IMR-90 (cell line): ENCODE measurements around the gene TNFRSF4. TPM values are rescaled to one million over a fixed set of nuclear protein-coding genes. Genes with fewer than 3 reads are reported as not detected.

Source experiments
- ATAC-seq: fragments of 200-7000 bp; cut with Tn5 transposase; 2 replicates; pipeline ENCODE4 v1.9.1; 2020; ENCODE audit warnings: low read depth, mild to moderate bottlenecking, moderate library complexity
- BruUV-seq: library from RNA; stranded (reverse); fragments of 400-500 nt; replicated peaks from 2 replicates; lab custom pipeline; 2021; lab: Mats Ljungman, UMichigan
- CTCF ChIA-PET: fragments of 300-600 bp; formaldehyde crosslinking; extraction: SDS; loops from one replicate; lab custom pipeline; 2021; ENCODE audit warnings: antibody characterized with exemption; lab: Yijun Ruan, JAX
- POLR2A ChIA-PET: fragments of 300-600 bp; sonication (Branson Sonifier 250); formaldehyde crosslinking; loops from one replicate; lab custom pipeline; 2022; ENCODE audit warnings: antibody characterized with exemption; ENCODE audit not compliant: unreplicated experiment; lab: Charles Lee
- DNase-seq: peaks from one replicate; pipeline ENCODE4 v3.0.0; 2013
- H2AFZ ChIP-seq: replicated peaks from 2 replicates; pipeline ENCODE3; 2013; ENCODE audit warnings: low read length, mild to moderate bottlenecking; ENCODE audit not compliant: poor library complexity
- H2AK5ac ChIP-seq: 2 replicates; pipeline ENCODE4 v1.6.1; 2013; ENCODE audit warnings: low read depth, low read length, inconsistent platforms
- H2AK9ac ChIP-seq: replicated peaks from 2 replicates; pipeline ENCODE3; 2013; ENCODE audit warnings: mild to moderate bottlenecking, low read depth, low read length, moderate library complexity; ENCODE audit not compliant: poor library complexity
- H2BK120ac ChIP-seq: 2 replicates; pipeline ENCODE4 v1.6.1; 2013; ENCODE audit warnings: low read depth, low read length, inconsistent platforms
- H2BK15ac ChIP-seq: 3 replicates; pipeline ENCODE4 v1.6.1; 2013; ENCODE audit warnings: low read depth, low read length, inconsistent platforms
- H2BK20ac ChIP-seq: 2 replicates; pipeline ENCODE4 v1.6.1; 2013; ENCODE audit warnings: low read depth, mild to moderate bottlenecking, inconsistent platforms, low read length, moderate library complexity
- H2BK5ac ChIP-seq: 2 replicates; pipeline ENCODE4 v1.6.1; 2013; ENCODE audit warnings: mild to moderate bottlenecking, low read depth, low read length, inconsistent platforms; ENCODE audit not compliant: poor library complexity, severe bottlenecking
- H3K14ac ChIP-seq: replicated peaks from 2 replicates; pipeline ENCODE4 v1.6.1; 2013; ENCODE audit warnings: low read depth, low read length, inconsistent platforms
- H3K18ac ChIP-seq: 2 replicates; pipeline ENCODE4 v1.6.1; 2013; ENCODE audit warnings: low read depth, low read length, control low read depth
- H3K23ac ChIP-seq: 2 replicates; pipeline ENCODE4 v1.6.1; 2013; ENCODE audit warnings: low read depth, low read length, inconsistent platforms
- H3K27ac ChIP-seq: 2 replicates; pipeline ENCODE4 v1.5.1; 2013; ENCODE audit warnings: mild to moderate bottlenecking, control low read depth, low read length; ENCODE audit not compliant: insufficient read depth
- H3K27me3 ChIP-seq: 2 replicates; pipeline ENCODE4 v1.6.1; 2013; ENCODE audit warnings: low read length; ENCODE audit not compliant: control insufficient read depth, insufficient read depth
- H3K36me3 ChIP-seq: 2 replicates; pipeline ENCODE4 v1.6.1; 2013; ENCODE audit warnings: low read length, mixed read lengths; ENCODE audit not compliant: control insufficient read depth, insufficient read depth
- H3K4ac ChIP-seq: 2 replicates; pipeline ENCODE4 v1.6.1; 2013; ENCODE audit warnings: low read depth, low read length, inconsistent platforms
- H3K4me1 ChIP-seq: 2 replicates; pipeline ENCODE4 v1.6.1; 2013; ENCODE audit warnings: low read length, mixed read lengths; ENCODE audit not compliant: control insufficient read depth, insufficient read depth
- H3K4me2 ChIP-seq: 2 replicates; pipeline ENCODE4 v1.6.1; 2013; ENCODE audit warnings: low read depth, mild to moderate bottlenecking, control low read depth, low read length, moderate library complexity
- H3K4me3 ChIP-seq: 2 replicates; pipeline ENCODE4 v1.5.1; 2013; ENCODE audit warnings: low read depth, mild to moderate bottlenecking, control low read depth, low read length, moderate library complexity; ENCODE audit not compliant: insufficient read depth
- H3K56ac ChIP-seq: 2 replicates; pipeline ENCODE4 v1.6.1; 2013; ENCODE audit warnings: low read length, inconsistent platforms; ENCODE audit not compliant: insufficient read depth; ENCODE audit errors: extremely low read depth
- H3K79me1 ChIP-seq, 2 experiments: 2 replicates each; pipeline ENCODE4 v1.6.1; 2013; ENCODE audit warnings: low read length in 2 of 2, inconsistent platforms in 1 of 2, low read depth in 1 of 2
- H3K9ac ChIP-seq: 2 replicates; pipeline ENCODE4 v1.6.1; 2013; ENCODE audit warnings: low read depth, low read length, control low read depth
- H3K9me1 ChIP-seq: 2 replicates; pipeline ENCODE4 v1.6.1; 2013; ENCODE audit warnings: low read length, inconsistent platforms; ENCODE audit not compliant: insufficient read depth
- H3K9me3 ChIP-seq: 2 replicates; pipeline ENCODE4 v1.6.1; 2013; ENCODE audit warnings: low read length; ENCODE audit not compliant: control insufficient read depth, insufficient read depth
- H4K20me1 ChIP-seq: 2 replicates; pipeline ENCODE4 v1.6.1; 2013; ENCODE audit warnings: low read length, inconsistent platforms; ENCODE audit not compliant: insufficient read depth
- H4K5ac ChIP-seq: 2 replicates; pipeline ENCODE4 v1.6.1; 2013; ENCODE audit warnings: mild to moderate bottlenecking, low read depth, low read length, control low read depth
- H4K8ac ChIP-seq, 2 experiments: 2 replicates each; pipeline ENCODE4 v1.6.1; 2013; ENCODE audit warnings: low read depth in 2 of 2, low read length in 2 of 2, control low read depth in 1 of 2, inconsistent platforms in 1 of 2
- H4K91ac ChIP-seq: 2 replicates; pipeline ENCODE4 v1.6.1; 2013; ENCODE audit warnings: low read depth, low read length, inconsistent platforms; ENCODE audit not compliant: insufficient read depth
- BHLHE40 ChIP-seq: fragments of 150-350 bp; IDR thresholded peaks from 2 replicates; pipeline ENCODE4 v1.6.1; 2016; ENCODE audit warnings: mild to moderate bottlenecking, low read depth, low read length
- CEBPB ChIP-seq: IDR thresholded peaks from 2 replicates; pipeline ENCODE4 v1.6.1; 2012; ENCODE audit warnings: low read depth, low read length, improper control_type of control experiment
- CHD1 ChIP-seq: IDR thresholded peaks from 2 replicates; pipeline ENCODE4 v1.6.1; 2012; ENCODE audit warnings: low read depth, low read length, improper control_type of control experiment
- CTCF ChIP-seq: conservative IDR thresholded peaks from 2 replicates; pipeline ENCODE4 v1.5.1; 2012; ENCODE audit warnings: mild to moderate bottlenecking, low read depth, low read length, improper control_type of control experiment
- FOS ChIP-seq: fragments of 150-350 bp; IDR thresholded peaks from 2 replicates; pipeline ENCODE4 v1.6.1; 2016; ENCODE audit warnings: low read depth, low read length
- MAFK ChIP-seq: IDR thresholded peaks from 2 replicates; pipeline ENCODE4 v1.6.1; 2012; ENCODE audit warnings: low read depth, low read length, improper control_type of control experiment
- MAZ ChIP-seq: IDR thresholded peaks from 2 replicates; pipeline ENCODE4 v1.6.1; 2012; ENCODE audit warnings: low read depth, mild to moderate bottlenecking, low read length, improper control_type of control experiment, moderate library complexity, borderline replicate concordance
- MXI1 ChIP-seq: IDR thresholded peaks from 2 replicates; pipeline ENCODE4 v1.6.1; 2012; ENCODE audit warnings: low read depth, mild to moderate bottlenecking, low read length, moderate library complexity, borderline replicate concordance
- NFE2L2 ChIP-seq: fragments of 150-350 bp; IDR thresholded peaks from 2 replicates; pipeline ENCODE4 v1.6.1; 2016; ENCODE audit warnings: low read depth, mild to moderate bottlenecking, low read length
- POLR2A ChIP-seq: IDR thresholded peaks from 2 replicates; pipeline ENCODE4 v1.6.1; 2012; ENCODE audit warnings: mild to moderate bottlenecking, low read depth, low read length
- RAD21 ChIP-seq: IDR thresholded peaks from 2 replicates; pipeline ENCODE4 v1.6.1; 2012; ENCODE audit warnings: low read length, improper control_type of control experiment
- RCOR1 ChIP-seq: IDR thresholded peaks from 2 replicates; pipeline ENCODE4 v1.6.1; 2012; ENCODE audit warnings: mild to moderate bottlenecking, low read length, improper control_type of control experiment; ENCODE audit not compliant: insufficient replicate concordance
- RFX5 ChIP-seq: IDR thresholded peaks from 2 replicates; pipeline ENCODE4 v1.8.0; 2012; ENCODE audit warnings: low read depth, mild to moderate bottlenecking, low read length, moderate library complexity
- SMC3 ChIP-seq: fragments of 150-350 bp; IDR thresholded peaks from 2 replicates; pipeline ENCODE4 v1.6.1; 2016; ENCODE audit warnings: low read depth, mild to moderate bottlenecking, antibody characterized with exemption, low read length, moderate library complexity
- USF2 ChIP-seq: fragments of 150-350 bp; IDR thresholded peaks from 2 replicates; pipeline ENCODE4 v1.6.1; 2017; ENCODE audit warnings: mild to moderate bottlenecking, antibody characterized with exemption, low read length, low read depth
- WGBS, 2 experiments: methylation state at CpG; one replicate each; pipeline versions ENCODE4 v1.1.5 to v1.1.7; 2013; ENCODE audit warnings: missing lambda C conversion rate in 2 of 2; ENCODE audit not compliant: insufficient read length in 1 of 2; ENCODE audit errors: extremely low coverage in 2 of 2; 5-methylcytosine and 5-hydroxymethylcytosine counted together
- dilution Hi-C: fragments of 300-500 bp; cut with HindIII; formaldehyde crosslinking; loops from one replicate; pipeline ENCODE4 v1.14.3; 2018; ENCODE audit warnings: low sequenced_read_pairs; ENCODE audit not compliant: unreplicated experiment
- in situ Hi-C: fragments of 300-500 bp; cut with MboI; formaldehyde crosslinking; loops from 3 replicates; pipeline ENCODE4 v1.14.3; 2019; ENCODE audit warnings: low sequenced_read_pairs, inconsistent platforms, mixed read lengths
- intact Hi-C: fragments of 100-400 bp; cut with micrococcal nuclease; formaldehyde crosslinking; loops from 2 replicates; pipeline ENCODE4 v1.10.0; 2022
- polyA plus RNA-seq, 3 experiments: library from polyadenylated mRNA; depleted of rRNA; stranded (reverse); fragments of >200 nt; gene quantifications; 2 replicates each; pipeline ENCODE4 v1.2.3, GENCODE V29; 2012; ENCODE audit warnings: low replicate concordance in 1 of 3
- total RNA-seq: library from RNA; depleted of rRNA; stranded (reverse); fragments of >200 nt; gene quantifications from 2 replicates; pipeline ENCODE4 v1.2.3, GENCODE V29; 2012
- TF ChIP-seq, protein P1 (sequence below): fragments of 150-350 bp; IDR thresholded peaks from 2 replicates; pipeline ENCODE4 v1.6.1; 2016; ENCODE audit warnings: low read depth, mild to moderate bottlenecking, low read length, moderate library complexity, borderline replicate concordance

The TNFRSF4 gene
- total and polyA plus RNA-seq, 2 of the 4 experiments (the other 2 are of a cell fraction) = 0.15 TPM; not detected in 1

DNA sequence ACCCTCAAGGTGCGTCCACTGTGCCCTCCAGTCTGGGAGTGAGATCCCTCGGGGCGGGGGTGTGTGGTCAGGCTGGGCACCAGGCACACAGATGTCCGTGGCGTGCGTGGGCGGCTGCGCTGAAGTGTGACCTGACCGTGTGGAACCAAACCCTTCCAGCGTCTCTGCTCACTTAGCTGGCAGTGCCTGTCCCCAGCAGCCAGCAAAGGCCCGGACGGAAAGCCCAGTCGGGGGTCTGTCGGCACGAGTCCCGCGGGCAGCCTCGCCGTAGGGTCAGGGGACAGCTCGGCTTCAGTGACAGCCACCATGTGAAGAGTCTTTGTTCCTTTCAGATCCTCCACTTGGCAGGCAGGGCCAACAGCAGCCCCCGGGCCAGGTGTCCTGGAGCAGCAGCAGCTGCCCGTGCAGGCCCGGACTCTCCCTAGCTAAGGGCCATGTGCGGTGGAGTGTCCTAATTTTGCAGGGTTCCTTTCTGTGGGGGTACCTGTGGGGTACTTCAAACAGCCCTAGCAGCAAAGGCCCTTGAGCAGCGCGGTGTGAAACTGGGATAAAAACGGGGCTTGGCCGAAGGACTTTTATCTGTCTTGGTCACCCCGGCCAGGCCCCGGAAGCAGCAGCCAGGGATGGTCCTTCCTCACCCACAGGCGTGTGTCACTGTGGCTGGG is 28.7 kb downstream of the TNFRSF4 start:
- Histone ChIP-seq H2BK5ac (no peak overlapping the region), H3K14ac (no peak overlapping the region), H4K91ac (no peak overlapping the region), H4K20me1 (no peaks in the 10 kb centered on the region), H3K9ac (no peak overlapping the region), H3K4me2 (no peak overlapping the region), H2BK120ac (no peak overlapping the region), H2AK5ac (no peak overlapping the region), H3K79me1 (no peaks in the 10 kb centered on the region), H4K8ac (no peak overlapping the region), H3K27ac (no peak overlapping the region), H3K9me3 (no peaks in the 10 kb centered on the region), H3K27me3 (no peaks in the 10 kb centered on the region; the same call in 1 of the 2 replicates), H3K36me3 (no peaks in the 10 kb centered on the region), H2BK15ac (no peak overlapping the region), H2AFZ (no peak overlapping the region), H3K4ac (no peak overlapping the region), H4K5ac (no peak overlapping the region), H3K56ac (no peak overlapping the region), H3K23ac (no peak overlapping the region), H2BK20ac (no peak overlapping the region), H3K4me1 (no peaks in the 10 kb centered on the region), H3K18ac (no peak overlapping the region), H3K4me3 (no peak overlapping the region), H2AK9ac (no peak overlapping the region), H3K9me1 (no peaks in the 10 kb centered on the region)
- DNase-seq = no peak
- CTCF ChIA-PET = no interaction called here
- no TSS peak for BruUV-seq
- dilution Hi-C loops (no loop called here), in situ Hi-C loops (no loop called here), intact Hi-C loops (no loop called here)
- ATAC-seq = no peak
- POLR2A ChIA-PET = no interaction called here
- WGBS, 2 experiments = 78% methylated on average over 20 of the region's 31 CpGs; no CpG with 5 or more reads in 1 of the 2 experiments
- TF ChIP-seq MXI1 = no peak
- no peak for TF ChIP-seq MAFK
- TF ChIP-seq RCOR1 = no peak
- no peak for TF ChIP-seq USF2
- TF ChIP-seq POLR2A = no peak
- TF ChIP-seq RAD21 = no peak
- TF ChIP-seq SMC3 = no peak
- TF ChIP-seq CEBPB = no peak
- TF ChIP-seq RFX5 = no peak
- no peak for TF ChIP-seq BHLHE40
- TF ChIP-seq NFE2L2 = no peak
- TF ChIP-seq MAZ = no peak
- TF ChIP-seq FOS = no peak
- TF ChIP-seq CTCF = no peak
- TF ChIP-seq, protein P1, sequence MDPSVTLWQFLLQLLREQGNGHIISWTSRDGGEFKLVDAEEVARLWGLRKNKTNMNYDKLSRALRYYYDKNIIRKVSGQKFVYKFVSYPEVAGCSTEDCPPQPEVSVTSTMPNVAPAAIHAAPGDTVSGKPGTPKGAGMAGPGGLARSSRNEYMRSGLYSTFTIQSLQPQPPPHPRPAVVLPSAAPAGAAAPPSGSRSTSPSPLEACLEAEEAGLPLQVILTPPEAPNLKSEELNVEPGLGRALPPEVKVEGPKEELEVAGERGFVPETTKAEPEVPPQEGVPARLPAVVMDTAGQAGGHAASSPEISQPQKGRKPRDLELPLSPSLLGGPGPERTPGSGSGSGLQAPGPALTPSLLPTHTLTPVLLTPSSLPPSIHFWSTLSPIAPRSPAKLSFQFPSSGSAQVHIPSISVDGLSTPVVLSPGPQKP = no peak
- TF ChIP-seq CHD1 = no peak
